GM18508 (cell line): ENCODE data around the gene PHACTR3.

Experiments
- ATAC-seq: cut with Tn5 transposase; IDR thresholded peaks from one replicate; pipeline ENCODE4 v1.9.1; 2021; ENCODE audit warnings: moderate number of reproducible peaks; ENCODE audit not compliant: insufficient read depth, unreplicated experiment

The PHACTR3 gene

GRCh38 chr20:59586613-59587012, 17.7 kb upstream of the PHACTR3 start:
- no peak for ATAC-seq

- ATAC-seq = no peak
Observed at GRCh38 chr20:59587570-59587969, 16.8 kb upstream of the PHACTR3 start.

- ATAC-seq = no peak
Observed at GRCh38 chr20:59588236-59588855, 16.0 kb upstream of the PHACTR3 start.

- no peak for ATAC-seq
Observed at GRCh38 chr20:59589086-59589684, 15.2 kb upstream of the PHACTR3 start.

- ATAC-seq = no peak
Observed at GRCh38 chr20:59591061-59591460, 13.3 kb upstream of the PHACTR3 start.

- no peak for ATAC-seq
Observed at GRCh38 chr20:59596690-59597089, 7.7 kb upstream of the PHACTR3 start.

GRCh38 chr20:59597240-59597639, 7.1 kb upstream of the PHACTR3 start:
- no peak for ATAC-seq

GRCh38 chr20:59598625-59599310, 5.6 kb upstream of the PHACTR3 start:
- ATAC-seq = no peak

GRCh38 chr20:59599941-59600340, 4.4 kb upstream of the PHACTR3 start:
- no peak for ATAC-seq

- no peak for ATAC-seq
Observed at GRCh38 chr20:59600472-59600871, 3.9 kb upstream of the PHACTR3 start.

- ATAC-seq = no peak
Observed at GRCh38 chr20:59602546-59603080, 1.7 kb upstream of the PHACTR3 start.

- no peak for ATAC-seq
Observed at GRCh38 chr20:59603176-59603575, 1.2 kb upstream of the PHACTR3 start.

GRCh38 chr20:59604741-59605600, 631 bp downstream of the PHACTR3 start:
- ATAC-seq = no peak

GRCh38 chr20:59605601-59606364, 1.4 kb downstream of the PHACTR3 start:
- no peak for ATAC-seq

- no peak for ATAC-seq
Observed at GRCh38 chr20:59606566-59606965, 2.2 kb downstream of the PHACTR3 start.

GRCh38 chr20:59608396-59608795, 4.1 kb downstream of the PHACTR3 start:
- no peak for ATAC-seq

- no peak for ATAC-seq
Observed at GRCh38 chr20:59608871-59609270, 4.5 kb downstream of the PHACTR3 start.

- no peak for ATAC-seq
Observed at GRCh38 chr20:59611286-59611685, 6.9 kb downstream of the PHACTR3 start.

- ATAC-seq = no peak
Observed at GRCh38 chr20:59613861-59614260, 9.5 kb downstream of the PHACTR3 start.

GRCh38 chr20:59614714-59615113, 10.4 kb downstream of the PHACTR3 start:
- ATAC-seq = no peak
